SK-N-MC (cell line): ENCODE data around the gene ZFHX2.

ENCODE experiments used
- FOXP2 ChIP-seq: optimal IDR thresholded peaks from 2 replicates; pipeline ENCODE3; 2011; ENCODE audit warnings: mild to moderate bottlenecking, moderate library complexity; ENCODE audit not compliant: insufficient read depth; ENCODE audit errors: extremely low read length, control extremely low read depth
- POLR2AphosphoS5 ChIP-seq: IDR thresholded peaks from 2 replicates; pipeline ENCODE4 v1.6.1; 2012; ENCODE audit warnings: mild to moderate bottlenecking, low read depth, low read length, borderline replicate concordance

- no peak for TF ChIP-seq POLR2AphosphoS5
- no peak for TF ChIP-seq FOXP2
Measured at GRCh38 chr14:23563473-23564180, 12.1 kb upstream of the ZFHX2 start.
